Measurements from ENCODE around the gene MCM5.
"Not testable (repeated sequence)": the region's sequence is repeated elsewhere in the genome, so short reads cannot be mapped to it uniquely, and the experiment has no call there.

Gene MCM5

DNA sequence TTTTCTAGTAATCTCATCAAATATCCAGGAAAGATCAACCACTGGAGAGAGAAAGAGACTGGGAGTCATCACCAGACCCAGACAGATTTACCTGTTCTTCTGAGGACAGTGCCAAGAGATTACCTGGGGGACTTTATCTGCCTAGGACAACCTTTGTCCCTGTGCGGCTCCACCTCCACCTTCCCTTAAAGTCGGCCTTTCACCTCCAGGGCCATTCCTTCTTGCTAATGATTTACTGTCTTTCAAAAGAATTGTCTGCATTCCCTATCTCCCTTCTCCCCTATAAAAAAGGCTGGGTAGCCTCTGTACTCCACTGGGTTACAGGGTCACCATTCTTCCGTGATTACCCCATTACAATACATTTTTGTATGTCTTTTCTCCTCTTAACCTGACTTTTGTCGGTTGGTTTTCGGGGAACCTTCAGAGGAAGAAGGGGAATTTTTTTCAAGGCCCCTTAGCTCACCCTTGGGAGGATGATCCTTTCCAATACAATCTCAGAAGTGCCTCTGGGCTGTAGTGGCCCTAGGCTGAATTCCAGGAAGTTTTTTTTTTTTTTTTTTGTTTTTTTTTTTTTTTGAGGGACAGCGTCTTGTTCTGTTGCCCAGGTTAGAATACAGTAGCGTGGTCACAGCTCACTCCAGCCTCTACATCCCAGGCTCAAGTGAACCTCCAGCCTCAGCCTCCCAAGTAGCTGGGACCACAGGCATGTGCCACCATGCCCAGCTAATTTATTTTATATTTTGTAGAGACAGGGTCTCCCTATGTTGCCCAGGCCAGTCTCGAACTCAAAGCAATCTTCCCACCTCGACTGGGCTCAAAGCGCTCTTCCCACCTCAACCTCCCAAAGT lies 20.6 kb upstream of the MCM5 start:
- no peak for DNase-seq (ENCODE audit: low spot score)

DNA sequence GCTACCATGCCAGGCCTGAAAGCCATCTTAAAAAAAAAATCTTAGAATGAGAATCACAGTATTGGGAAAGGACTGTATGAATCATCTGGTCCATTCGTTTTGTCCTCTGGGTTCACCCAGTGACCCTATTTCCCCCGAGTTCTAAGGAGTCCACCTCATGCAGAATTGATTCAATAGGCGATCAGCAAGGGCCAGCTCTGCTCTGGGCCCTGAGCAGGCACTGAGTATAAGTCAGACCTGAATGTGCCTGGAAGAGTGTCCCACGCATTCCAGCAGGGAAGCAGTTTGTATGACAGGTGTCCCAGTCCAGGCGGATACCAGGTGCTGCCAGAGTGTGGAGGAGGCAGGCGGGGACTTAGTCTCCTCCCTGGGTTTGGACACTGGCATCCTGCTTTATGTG lies 19.9 kb upstream of the MCM5 start:
- no peak for DNase-seq (ENCODE audit: low spot score)

DNA sequence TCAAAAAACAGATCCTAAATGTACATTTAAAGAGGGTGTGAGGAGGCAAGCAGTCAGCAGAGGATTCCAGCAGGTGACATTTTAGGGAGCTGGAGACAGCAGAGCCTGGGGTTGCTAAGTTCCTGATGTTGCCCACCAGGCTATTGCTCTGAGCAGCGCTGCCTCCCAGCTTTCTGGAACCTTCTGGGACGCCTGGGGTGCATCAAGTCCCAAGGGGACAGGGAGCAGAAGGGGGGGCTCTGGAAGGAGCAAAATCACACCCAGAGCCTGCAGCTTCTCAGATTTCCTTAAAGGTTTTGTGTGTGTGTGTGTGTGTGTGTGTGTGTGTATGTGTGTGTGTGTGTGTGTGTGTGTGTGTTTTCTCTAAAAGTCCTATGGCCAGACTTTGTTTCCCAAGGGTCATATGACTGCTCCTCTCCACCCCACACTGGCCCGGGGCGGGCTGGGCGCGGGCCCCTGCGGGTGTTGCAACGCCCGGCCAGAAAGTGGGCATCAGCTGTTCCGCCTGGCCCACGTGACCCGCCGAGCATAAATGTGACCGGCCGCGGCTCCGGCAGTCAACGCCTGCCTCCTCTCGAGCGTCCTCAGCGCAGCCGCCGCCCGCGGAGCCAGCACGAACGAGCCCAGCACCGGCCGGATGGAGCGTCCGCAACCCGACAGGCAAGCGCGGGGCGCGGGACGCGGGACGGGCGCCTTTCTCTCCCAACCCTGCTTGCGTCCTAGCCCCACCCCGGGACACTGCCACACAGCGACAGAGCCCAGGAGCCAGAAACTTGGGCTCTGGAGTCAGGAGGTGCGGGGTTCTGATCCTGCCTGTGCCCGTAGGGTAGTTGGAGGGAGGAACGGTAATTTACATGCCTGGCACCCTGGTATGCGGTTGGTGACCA lies 19.2 kb upstream of the MCM5 start, which contains the start of gene HMOX1:
Gene HMOX1 (plus strand): TSS at position 560 of the 887 bp plus-strand sequence. CDS start 78 bp downstream, at position 638.
- DNase-seq (ENCODE audit: low spot score), result peak; percentile 59

DNA sequence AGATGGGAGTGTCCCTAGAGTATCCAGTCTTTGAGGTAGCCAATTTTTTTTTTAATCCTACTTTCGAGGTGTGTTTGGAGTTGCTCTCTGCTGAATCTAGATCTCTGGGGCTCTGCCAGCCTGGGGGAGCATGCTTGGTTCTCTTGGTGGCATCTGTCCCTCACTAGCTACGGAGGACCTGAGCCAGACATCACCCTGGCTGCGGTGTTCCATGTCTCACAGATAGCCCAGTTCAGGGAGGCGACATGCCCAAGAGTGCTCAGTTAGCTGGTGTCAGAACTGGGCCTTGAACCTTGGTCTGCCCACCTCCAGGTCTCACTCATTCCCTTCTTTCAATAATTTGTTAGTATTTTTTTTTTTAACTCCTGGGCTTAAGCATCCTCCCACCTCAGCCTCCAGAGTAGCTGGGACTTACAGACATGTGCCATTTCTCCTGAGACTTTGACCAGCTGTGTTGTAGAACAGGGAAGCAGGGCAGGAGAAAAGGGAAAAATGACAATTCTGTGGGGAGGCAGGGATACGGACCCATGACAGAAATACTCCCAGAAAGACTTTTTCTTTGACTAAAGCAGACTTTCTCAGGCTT lies 18.4 kb upstream of the MCM5 start:
- DNase-seq (ENCODE audit: low spot score), result no peak

DNA sequence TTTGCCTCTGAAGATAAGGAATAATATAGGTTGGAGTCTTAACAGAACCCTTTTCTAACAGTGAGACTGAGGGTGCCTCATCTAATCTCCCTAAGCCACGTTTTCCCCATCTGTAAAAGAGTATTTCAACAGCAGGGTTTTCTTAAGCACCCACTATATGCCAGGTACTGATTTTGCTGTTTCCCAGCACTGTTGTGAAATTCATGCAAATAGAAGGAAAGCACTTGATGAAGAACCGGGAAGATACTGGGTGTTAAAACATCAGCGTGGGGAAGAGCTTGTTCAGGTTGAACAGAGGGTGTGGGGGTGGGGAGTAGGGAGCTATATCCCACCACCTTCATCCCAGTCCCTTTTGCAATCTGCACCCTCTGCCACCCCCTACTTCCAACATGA lies 16.3 kb upstream of the MCM5 start:
- no peak for DNase-seq (ENCODE audit: low spot score)

DNA sequence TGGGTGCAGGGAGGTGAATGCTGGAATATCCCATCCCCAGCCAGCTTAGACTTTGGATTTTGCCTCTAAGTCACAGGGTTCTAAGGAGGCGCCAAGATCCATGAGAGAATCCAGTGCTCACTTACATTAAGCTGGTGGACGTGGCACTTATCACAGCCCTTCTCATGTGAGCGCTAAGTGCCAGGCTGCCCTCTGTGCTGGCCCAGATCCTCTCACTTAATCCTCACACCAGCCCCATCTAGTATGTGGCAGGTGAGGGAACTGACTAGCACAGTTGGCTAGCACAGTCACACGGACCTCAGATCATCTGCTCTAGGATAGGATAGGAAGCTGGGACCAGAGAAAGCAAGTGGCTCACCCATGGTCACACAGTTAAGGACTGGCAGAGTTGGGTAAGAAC lies 15.4 kb upstream of the MCM5 start:
- no peak for DNase-seq (ENCODE audit: low spot score)

DNA sequence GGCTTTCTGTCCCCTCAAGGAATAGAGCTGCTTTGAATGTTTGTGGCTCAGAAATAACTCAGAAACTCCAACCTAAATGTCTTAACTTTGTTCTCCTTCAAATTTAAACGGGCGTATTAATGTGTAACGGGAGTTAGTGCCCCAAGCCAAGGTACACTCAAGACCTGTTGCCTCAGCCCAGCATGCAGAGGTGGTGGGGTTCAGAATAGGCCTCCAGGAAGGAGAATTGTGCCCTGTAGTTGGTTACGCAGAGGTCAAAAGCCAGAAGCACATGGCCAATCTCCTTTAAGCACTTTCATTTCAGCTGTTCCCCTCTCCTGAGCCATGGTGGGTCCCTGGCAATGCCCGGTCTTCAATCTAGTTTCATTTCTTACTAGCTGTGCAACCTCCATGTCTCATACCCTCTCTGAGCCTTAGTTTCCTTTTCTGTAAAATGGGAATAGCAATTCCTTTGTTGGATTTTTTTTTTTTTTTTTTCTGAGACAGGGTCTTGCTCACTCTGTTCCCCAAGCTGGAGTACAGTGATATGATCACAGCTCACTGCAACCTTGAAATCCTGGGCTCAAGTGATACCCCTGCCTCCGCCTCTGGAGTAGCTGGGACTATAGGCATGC lies 14.9 kb upstream of the MCM5 start:
- DNase-seq (ENCODE audit: low spot score), result no peak

DNA sequence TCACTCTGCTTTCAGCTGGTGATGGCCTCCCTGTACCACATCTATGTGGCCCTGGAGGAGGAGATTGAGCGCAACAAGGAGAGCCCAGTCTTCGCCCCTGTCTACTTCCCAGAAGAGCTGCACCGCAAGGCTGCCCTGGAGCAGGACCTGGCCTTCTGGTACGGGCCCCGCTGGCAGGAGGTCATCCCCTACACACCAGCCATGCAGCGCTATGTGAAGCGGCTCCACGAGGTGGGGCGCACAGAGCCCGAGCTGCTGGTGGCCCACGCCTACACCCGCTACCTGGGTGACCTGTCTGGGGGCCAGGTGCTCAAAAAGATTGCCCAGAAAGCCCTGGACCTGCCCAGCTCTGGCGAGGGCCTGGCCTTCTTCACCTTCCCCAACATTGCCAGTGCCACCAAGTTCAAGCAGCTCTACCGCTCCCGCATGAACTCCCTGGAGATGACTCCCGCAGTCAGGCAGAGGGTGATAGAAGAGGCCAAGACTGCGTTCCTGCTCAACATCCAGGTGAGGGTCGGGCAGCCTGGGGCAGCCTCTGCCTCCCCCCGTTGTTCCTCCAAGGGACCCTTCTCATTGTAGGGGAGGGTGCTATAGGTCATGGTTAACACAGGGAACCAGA lies 13.2 kb upstream of the MCM5 start:
- no peak for DNase-seq (ENCODE audit: low spot score)

DNA sequence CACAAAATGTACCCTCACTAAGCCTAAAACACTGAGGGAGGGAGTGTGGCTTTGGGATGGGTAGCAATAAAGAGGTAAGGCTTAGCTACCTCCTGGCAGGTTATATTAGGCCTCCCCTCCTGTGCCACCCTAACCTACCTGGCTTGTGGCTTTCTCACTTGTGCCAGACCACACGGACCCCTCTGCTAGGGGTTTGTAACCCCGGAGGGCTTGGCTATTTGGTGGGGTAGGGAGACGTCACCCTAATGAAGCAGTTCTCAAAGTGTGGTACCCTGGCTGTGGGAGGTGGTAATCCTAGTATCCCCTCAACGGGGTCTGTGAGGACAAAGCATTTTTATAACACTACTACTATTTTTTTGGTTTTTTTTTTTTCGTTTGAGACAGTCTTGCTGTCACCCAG lies 9.0 kb upstream of the MCM5 start:
- DNase-seq (ENCODE audit: low spot score), result no peak

DNA sequence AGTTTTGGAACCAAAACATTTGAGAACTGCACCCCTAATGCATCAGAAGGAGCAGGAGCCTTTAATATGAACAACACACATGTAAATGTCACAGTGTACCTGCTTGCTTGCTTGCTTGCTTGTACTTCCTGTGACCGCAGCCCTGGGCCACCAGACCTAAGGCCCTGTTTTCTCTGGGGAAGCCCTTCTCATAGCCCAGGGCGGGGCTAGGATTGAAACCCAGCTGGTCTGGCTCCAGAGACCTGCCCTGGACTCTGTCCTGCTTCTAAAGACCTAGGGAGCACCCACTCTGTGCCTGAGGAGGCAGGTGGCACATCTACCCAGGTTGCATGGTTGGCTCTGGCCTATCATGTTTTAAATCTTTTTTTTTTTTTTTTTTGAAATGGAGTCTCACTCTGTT lies 7.6 kb upstream of the MCM5 start:
- no peak for DNase-seq (ENCODE audit: low spot score)

DNA sequence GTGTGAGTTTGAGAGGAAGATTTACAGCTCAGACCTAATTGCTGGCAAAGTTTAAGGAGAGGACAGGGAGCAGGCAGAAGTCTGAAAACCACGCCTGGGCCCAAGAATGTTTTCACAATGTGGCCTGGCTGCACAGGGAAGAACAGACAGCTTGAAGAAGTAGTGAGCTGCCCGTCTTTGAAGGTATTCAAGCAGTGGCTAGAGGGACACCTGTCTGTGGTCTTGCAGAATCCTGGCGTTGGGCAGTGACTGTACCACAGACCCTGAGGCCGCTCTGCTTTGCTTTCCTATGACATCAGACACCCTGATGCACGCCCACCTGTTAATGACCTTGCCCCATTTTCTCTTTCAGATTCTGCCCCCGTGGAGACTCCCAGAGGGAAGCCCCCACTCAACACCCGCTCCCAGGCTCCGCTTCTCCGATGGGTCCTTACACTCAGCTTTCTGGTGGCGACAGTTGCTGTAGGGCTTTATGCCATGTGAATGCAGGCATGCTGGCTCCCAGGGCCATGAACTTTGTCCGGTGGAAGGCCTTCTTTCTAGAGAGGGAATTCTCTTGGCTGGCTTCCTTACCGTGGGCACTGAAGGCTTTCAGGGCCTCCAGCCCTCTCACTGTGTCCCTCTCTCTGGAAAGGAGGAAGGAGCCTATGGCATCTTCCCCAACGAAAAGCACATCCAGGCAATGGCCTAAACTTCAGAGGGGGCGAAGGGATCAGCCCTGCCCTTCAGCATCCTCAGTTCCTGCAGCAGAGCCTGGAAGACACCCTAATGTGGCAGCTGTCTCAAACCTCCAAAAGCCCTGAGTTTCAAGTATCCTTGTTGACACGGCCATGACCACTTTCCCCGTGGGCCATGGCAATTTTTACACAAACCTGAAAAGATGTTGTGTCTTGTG lies 6.6 kb upstream of the MCM5 start:
- DNase-seq (ENCODE audit: low spot score), result no peak

DNA sequence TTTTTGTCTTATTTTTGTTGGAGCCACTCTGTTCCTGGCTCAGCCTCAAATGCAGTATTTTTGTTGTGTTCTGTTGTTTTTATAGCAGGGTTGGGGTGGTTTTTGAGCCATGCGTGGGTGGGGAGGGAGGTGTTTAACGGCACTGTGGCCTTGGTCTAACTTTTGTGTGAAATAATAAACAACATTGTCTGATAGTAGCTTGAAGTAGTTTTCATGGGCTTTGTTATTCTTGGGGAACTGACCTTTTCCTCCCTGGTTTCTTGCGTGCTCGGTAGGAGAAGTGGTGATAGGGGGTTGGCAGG lies 6.0 kb upstream of the MCM5 start:
- DNase-seq (ENCODE audit: low spot score), result no peak

DNA sequence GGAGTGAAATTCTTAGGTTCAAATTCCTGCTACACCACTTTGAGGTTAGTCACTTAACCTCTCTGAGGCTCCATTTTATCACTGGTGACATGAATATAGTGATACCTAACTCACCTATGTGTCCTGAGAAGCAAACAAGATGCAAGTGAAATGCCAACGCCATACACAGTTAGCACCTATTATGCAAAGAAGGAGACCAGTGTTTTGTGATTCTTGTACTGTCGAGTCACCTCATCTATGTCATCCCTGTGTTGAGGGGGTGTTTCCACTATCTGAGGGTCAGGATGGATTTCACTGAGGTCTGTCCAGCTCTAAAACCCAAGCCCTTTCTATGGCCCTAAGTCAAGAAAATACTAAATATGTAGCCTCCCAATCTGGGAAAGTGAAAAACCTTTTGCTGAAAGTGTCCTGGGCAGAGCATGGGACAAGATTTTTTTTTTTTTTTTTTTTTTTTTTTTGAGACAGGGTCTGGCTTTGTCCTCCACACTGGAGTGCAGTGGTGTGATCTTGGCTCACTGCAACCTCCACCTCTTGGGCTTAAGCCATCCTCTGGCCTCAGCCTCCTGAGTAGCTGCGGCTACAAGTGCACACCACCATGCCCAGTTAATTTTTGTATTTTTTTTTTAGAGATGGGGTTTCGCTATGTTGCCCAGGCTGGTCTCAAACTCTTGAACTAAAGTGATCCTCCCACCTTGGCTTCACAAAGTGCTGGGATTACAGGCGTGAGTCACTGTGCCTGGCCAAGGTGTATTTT lies 5.0 kb upstream of the MCM5 start:
- no peak for DNase-seq (ENCODE audit: low spot score)

DNA sequence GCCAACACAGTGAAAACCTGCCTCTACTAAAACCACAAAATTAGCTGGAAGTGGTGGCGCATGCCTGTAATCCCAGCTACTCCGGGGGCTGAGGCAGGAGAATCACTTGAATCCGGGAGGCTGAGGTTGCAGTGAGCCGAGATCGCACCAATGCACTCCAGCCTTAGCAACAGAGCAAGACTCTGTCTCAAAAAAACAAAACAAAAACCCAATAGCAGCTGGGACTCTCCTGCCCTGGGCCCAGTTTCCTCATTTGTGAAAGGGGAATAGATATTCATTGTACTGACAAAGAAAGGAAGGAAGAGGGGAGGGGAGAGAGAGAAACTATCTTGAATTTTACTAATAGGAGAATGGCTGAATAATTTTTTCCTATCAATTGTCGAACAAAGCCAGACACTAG lies 3.3 kb upstream of the MCM5 start:
- not testable (repeated sequence) for DNase-seq (ENCODE audit: low spot score)

DNA sequence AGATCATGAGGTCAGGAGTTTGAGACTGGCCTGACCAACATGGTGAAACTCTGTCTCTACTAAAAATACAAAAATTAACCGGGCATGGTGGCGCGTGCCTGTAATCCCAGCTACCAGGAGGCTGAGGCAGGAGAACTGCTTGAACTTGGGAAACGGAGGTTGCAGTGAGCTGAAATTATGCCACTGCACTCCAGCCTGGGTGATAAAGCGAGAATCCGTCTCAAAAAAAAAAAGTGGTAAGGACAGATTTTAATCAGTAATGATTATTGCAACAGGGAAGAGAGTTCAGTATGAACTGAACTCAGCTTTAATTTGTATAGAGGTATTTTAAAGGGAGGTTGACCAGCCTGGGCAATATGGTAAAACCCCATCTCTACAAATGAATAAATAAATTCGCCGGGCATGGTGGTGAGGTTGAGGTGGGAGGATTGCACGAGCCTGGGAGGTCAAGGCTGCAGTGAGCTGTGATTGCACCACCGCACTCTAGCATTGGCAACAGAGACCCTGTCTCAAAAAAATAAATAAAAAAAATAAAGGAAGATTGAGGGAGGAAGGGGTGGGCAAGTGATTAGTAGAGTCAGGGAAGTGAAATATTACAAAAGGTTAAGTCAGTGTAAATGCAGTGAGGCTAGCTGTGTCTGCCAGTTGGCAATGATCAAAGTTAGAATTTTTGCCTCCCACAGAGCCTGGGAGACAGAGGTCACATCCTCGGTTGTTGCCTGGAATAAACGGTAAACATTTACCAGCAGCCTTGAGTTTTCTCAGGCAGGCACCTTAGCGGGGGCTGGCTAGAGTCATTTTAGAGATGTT lies 2.6 kb upstream of the MCM5 start:
- DNase-seq (ENCODE audit: low spot score), result no peak

DNA sequence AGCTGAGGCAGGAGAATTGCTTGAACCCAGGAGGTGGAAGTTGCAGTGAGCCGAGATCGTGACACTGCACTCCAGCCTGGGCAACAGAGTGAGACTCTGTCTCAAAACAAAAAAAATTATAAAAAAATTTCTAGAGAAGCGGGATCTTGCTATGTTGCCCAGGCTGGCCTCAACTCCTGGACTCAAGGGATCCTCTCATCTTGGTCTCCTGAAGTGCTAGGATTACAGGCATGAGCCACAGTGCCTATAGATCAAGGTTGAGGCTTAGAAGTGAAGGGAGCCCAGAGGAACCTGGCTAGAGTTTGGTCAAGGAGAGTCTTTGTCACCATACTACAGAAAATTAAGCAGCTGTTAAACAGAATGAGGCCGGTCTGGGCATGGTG lies 1.4 kb upstream of the MCM5 start:
- DNase-seq (ENCODE audit: low spot score), result no peak

DNA sequence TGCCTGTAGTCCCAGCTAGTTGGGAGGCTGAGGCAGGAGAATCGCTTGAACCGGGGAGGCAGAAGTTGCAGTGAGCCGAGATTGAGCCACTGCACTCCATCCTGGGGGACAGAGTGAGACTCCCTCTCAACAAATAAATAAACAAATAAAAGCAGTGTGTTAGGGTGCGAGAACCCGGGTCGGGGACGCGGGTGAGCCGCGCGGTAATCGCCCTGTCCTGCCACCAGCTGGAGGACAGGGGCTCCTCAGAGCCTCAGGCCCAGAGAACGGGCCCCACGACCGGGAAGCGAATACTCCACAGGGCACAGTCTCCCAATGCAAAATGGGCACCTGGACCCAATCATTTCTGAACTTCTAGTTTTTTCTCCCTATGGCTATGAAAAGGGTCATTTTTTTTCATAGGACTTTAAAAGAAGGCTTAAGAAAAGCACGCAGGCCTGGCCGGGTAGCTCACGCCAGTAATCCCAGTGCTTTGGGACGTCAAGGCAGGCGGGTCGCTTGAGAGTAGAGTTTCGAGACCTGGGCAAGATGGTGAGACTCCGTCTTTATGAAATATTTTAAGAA lies 744 bp upstream of the MCM5 start:
- no peak for DNase-seq (ENCODE audit: low spot score)

DNA sequence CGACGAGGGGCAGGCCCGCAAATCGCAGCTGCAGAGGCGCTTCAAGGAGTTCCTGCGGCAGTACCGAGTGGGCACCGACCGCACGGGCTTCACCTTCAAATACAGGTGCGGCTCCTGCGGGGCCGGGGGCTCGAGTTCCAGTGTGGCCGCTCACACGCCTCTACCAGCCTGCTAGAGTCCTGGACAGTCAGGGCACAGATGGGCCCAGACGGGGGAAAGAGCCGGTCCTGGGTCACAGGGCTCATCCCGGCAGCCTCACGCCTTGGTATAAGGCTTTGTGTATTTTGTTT lies 506 bp downstream of the MCM5 start:
- DNase-seq (ENCODE audit: low spot score), result no peak

DNA sequence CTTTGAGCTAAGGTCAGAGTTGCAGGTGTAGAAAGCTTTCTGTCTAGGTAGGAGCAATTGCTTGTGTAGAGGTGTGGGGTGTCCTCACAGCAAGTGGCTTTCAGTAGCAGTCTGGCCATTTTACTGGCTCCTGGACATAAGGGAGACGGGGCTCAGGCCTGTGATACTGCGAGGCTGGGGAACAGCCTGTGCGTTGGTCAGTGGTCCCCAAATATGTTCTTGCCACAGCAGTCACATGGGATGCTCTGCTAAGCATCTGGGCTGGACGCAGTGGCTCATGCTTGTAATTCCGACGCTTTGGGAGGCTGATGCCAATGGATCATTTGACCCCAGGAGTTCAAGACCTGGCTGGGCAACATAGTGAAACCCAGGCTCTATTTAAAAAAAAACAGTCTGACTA lies 1.9 kb downstream of the MCM5 start:
- no peak for DNase-seq (ENCODE audit: low spot score)
